Measurements from ENCODE around the gene SLC44A1.

Gene SLC44A1

GRCh38 chr9:105295201-105295550 is 50.7 kb downstream of the SLC44A1 start:
- H2BK120ac ChIP-seq (ENCODE audit: low read depth, low read length): no peak overlapping the region
- no peak overlapping the region for H3K4ac ChIP-seq (ENCODE audit: low read depth in 1 of 2, low read length in 2 of 2)
- H2BK15ac ChIP-seq (ENCODE audit: low read depth, poor library complexity, severe bottlenecking): no peak overlapping the region
- no peaks in the 10 kb centered on the region for H3K9me3 ChIP-seq (ENCODE audit: control insufficient read depth, low read length)
- no peak overlapping the region for H3K18ac ChIP-seq (ENCODE audit: low read depth in 1 of 2, low read length in 2 of 2)
- peaks cover 6% of the 10 kb centered on the region for H3K79me1 ChIP-seq (replicated peaks; ENCODE audit: low read length, poor library complexity, severe bottlenecking)
- peaks cover 0 to 5% of the 10 kb centered on the region in 2 experiments for H3K36me3 ChIP-seq (ENCODE audit: control insufficient read depth in 1 of 2, insufficient read depth in 2 of 2, low read depth in 1 of 2, low read length in 2 of 2)
- 58% methylated on average over 1 of the region's 2 CpGs for WGBS
- H4K8ac ChIP-seq (ENCODE audit: low read length): no peak overlapping the region
- peak overlapping the region; percentile 44 for H3K9ac ChIP-seq (ENCODE audit: low read length)
- peak overlapping the region; percentile 45 for H3K27ac ChIP-seq (ENCODE audit: low read length, poor library complexity, severe bottlenecking)
- no peak for DNase-seq
- H3K4me3 ChIP-seq (ENCODE audit: insufficient read depth in 1 of 2, low read depth in 1 of 2, low read length in 2 of 2): no peak overlapping the region
- H3K27me3 ChIP-seq (ENCODE audit: control insufficient read depth in 1 of 2, insufficient read depth in 1 of 2, low read length in 2 of 2): no peaks in the 10 kb centered on the region
- H3K14ac ChIP-seq (ENCODE audit: low read length in 2 of 2): no peak overlapping the region
- H3K4me1 ChIP-seq (ENCODE audit: control insufficient read depth, insufficient read depth, low read depth, low read length): peaks cover 6% of the 10 kb centered on the region
- no peak overlapping the region for H3K4me2 ChIP-seq (ENCODE audit: low read length, poor library complexity, severe bottlenecking)
- no peak overlapping the region for H2BK5ac ChIP-seq (ENCODE audit: low read depth, low read length, poor library complexity, severe bottlenecking)
- no peak overlapping the region for H2BK12ac ChIP-seq (ENCODE audit: low read length in 2 of 2)
- no peak overlapping the region for H4K91ac ChIP-seq (ENCODE audit: low read length)
- no peak overlapping the region for H2AFZ ChIP-seq (ENCODE audit: low read depth, low read length)
- no peak overlapping the region for H3K23ac ChIP-seq (ENCODE audit: low read length in 2 of 2)
- no peak overlapping the region for H2AK5ac ChIP-seq (ENCODE audit: low read length, severe bottlenecking)

- peak overlapping the region; percentile 37 for H2BK120ac ChIP-seq (ENCODE audit: low read depth, low read length)
- peaks cover 8% of the 10 kb centered on the region for H3K79me1 ChIP-seq (replicated peaks; ENCODE audit: low read length, poor library complexity, severe bottlenecking)
- H3K4me1 ChIP-seq (ENCODE audit: control insufficient read depth, insufficient read depth, low read depth, low read length): peaks cover 6% of the 10 kb centered on the region
- H3K4ac ChIP-seq (ENCODE audit: low read depth in 1 of 2, low read length in 2 of 2): no peak overlapping the region
- peak; percentile 29 for DNase-seq
- H3K4me2 ChIP-seq (ENCODE audit: low read length, poor library complexity, severe bottlenecking): no peak overlapping the region
- no peak overlapping the region for H3K4me3 ChIP-seq (ENCODE audit: insufficient read depth in 1 of 2, low read depth in 1 of 2, low read length in 2 of 2)
- no peak overlapping the region for H2BK5ac ChIP-seq (ENCODE audit: low read depth, low read length, poor library complexity, severe bottlenecking)
- H3K36me3 ChIP-seq (ENCODE audit: control insufficient read depth in 1 of 2, insufficient read depth in 2 of 2, low read depth in 1 of 2, low read length in 2 of 2): peaks cover 0 to 13% of the 10 kb centered on the region in 2 experiments
- H3K9ac ChIP-seq (ENCODE audit: low read length): peak overlapping the region; percentile 82
- peak overlapping the region; percentile 11 for H3K27ac ChIP-seq (ENCODE audit: low read length, poor library complexity, severe bottlenecking)
- no peak overlapping the region for H2AFZ ChIP-seq (ENCODE audit: low read depth, low read length)
- no peak overlapping the region for H2BK15ac ChIP-seq (ENCODE audit: low read depth, poor library complexity, severe bottlenecking)
- WGBS: 74% methylated on average over 4 of the region's 4 CpGs
- H3K23ac ChIP-seq (ENCODE audit: low read length in 2 of 2): no peak overlapping the region
- H3K9me3 ChIP-seq (ENCODE audit: control insufficient read depth, low read length): no peaks in the 10 kb centered on the region
- H3K18ac ChIP-seq (ENCODE audit: low read depth in 1 of 2, low read length in 2 of 2): no peak overlapping the region
- no peak overlapping the region for H4K8ac ChIP-seq (ENCODE audit: low read length)
- H3K27me3 ChIP-seq (ENCODE audit: control insufficient read depth in 1 of 2, insufficient read depth in 1 of 2, low read length in 2 of 2): no peaks in the 10 kb centered on the region
- no peak overlapping the region for H3K14ac ChIP-seq (ENCODE audit: low read length in 2 of 2)
- H4K91ac ChIP-seq (ENCODE audit: low read length): no peak overlapping the region
- peak overlapping the region; percentile 94 for H2AK5ac ChIP-seq (ENCODE audit: low read length, severe bottlenecking)
- H2BK12ac ChIP-seq (ENCODE audit: low read length in 2 of 2): peak overlapping the region in 1 of 2 experiments; percentile 68
Observed at GRCh38 chr9:105295986-105296385, 51.5 kb downstream of the SLC44A1 start.

- Histone ChIP-seq H2AK5ac (ENCODE audit: low read length, severe bottlenecking) (no peak overlapping the region), H3K4me1 (ENCODE audit: control insufficient read depth, insufficient read depth, low read depth, low read length) (peaks cover 6% of the 10 kb centered on the region), H3K9ac (ENCODE audit: low read length) (peak overlapping the region; percentile 82), H2BK15ac (ENCODE audit: low read depth, poor library complexity, severe bottlenecking) (no peak overlapping the region), H4K91ac (ENCODE audit: low read length) (no peak overlapping the region), H3K4me3 (ENCODE audit: insufficient read depth in 1 of 2, low read depth in 1 of 2, low read length in 2 of 2) (no peak overlapping the region), H4K8ac (ENCODE audit: low read length) (no peak overlapping the region), H2BK5ac (ENCODE audit: low read depth, low read length, poor library complexity, severe bottlenecking) (no peak overlapping the region), H3K14ac (ENCODE audit: low read length in 2 of 2) (no peak overlapping the region), H3K23ac (ENCODE audit: low read length in 2 of 2) (no peak overlapping the region), H3K4ac (ENCODE audit: low read depth in 1 of 2, low read length in 2 of 2) (no peak overlapping the region), H2AFZ (ENCODE audit: low read depth, low read length) (no peak overlapping the region), H3K27me3 (ENCODE audit: control insufficient read depth in 1 of 2, insufficient read depth in 1 of 2, low read length in 2 of 2) (no peaks in the 10 kb centered on the region), H3K36me3 (ENCODE audit: control insufficient read depth in 1 of 2, insufficient read depth in 2 of 2, low read depth in 1 of 2, low read length in 2 of 2) (peaks cover 0 to 18% of the 10 kb centered on the region in 2 experiments), H3K4me2 (ENCODE audit: low read length, poor library complexity, severe bottlenecking) (no peak overlapping the region), H3K79me1 (replicated peaks; ENCODE audit: low read length, poor library complexity, severe bottlenecking) (peaks cover 8% of the 10 kb centered on the region), H3K18ac (ENCODE audit: low read depth in 1 of 2, low read length in 2 of 2) (no peak overlapping the region), H2BK12ac (ENCODE audit: low read length in 2 of 2) (no peak overlapping the region), H2BK120ac (ENCODE audit: low read depth, low read length) (no peak overlapping the region), H3K27ac (ENCODE audit: low read length, poor library complexity, severe bottlenecking) (peak overlapping the region; percentile 75), H3K9me3 (ENCODE audit: control insufficient read depth, low read length) (no peaks in the 10 kb centered on the region)
- no CpG with 5 or more reads among the region's 1 CpG for WGBS
- DNase-seq: no peak
Observed at GRCh38 chr9:105296445-105296844, 52.0 kb downstream of the SLC44A1 start.

GRCh38 chr9:105296877-105297287 is 52.4 kb downstream of the SLC44A1 start:
- H4K8ac ChIP-seq (ENCODE audit: low read length): no peak overlapping the region

More at GRCh38 chr9:105296877-105297287, 52.4 kb downstream of the SLC44A1 start:
- H3K14ac ChIP-seq (ENCODE audit: low read length in 2 of 2): no peak overlapping the region
- no peak overlapping the region for H2BK120ac ChIP-seq (ENCODE audit: low read depth, low read length)
- no peak overlapping the region for H2BK12ac ChIP-seq (ENCODE audit: low read length in 2 of 2)
- WGBS: 100% methylated on average over 1 of the region's 2 CpGs
- peak overlapping the region; percentile 82 for H3K9ac ChIP-seq (ENCODE audit: low read length)
- H3K18ac ChIP-seq (ENCODE audit: low read depth in 1 of 2, low read length in 2 of 2): no peak overlapping the region
- H3K23ac ChIP-seq (ENCODE audit: low read length in 2 of 2): no peak overlapping the region
- H3K27ac ChIP-seq (ENCODE audit: low read length, poor library complexity, severe bottlenecking): peak overlapping the region; percentile 75
- H3K27me3 ChIP-seq (ENCODE audit: control insufficient read depth in 1 of 2, insufficient read depth in 1 of 2, low read length in 2 of 2): no peaks in the 10 kb centered on the region
- H3K36me3 ChIP-seq (ENCODE audit: control insufficient read depth in 1 of 2, insufficient read depth in 2 of 2, low read depth in 1 of 2, low read length in 2 of 2): peaks cover 0 to 20% of the 10 kb centered on the region in 2 experiments
- peak overlapping the region; percentile 37 for H2BK5ac ChIP-seq (ENCODE audit: low read depth, low read length, poor library complexity, severe bottlenecking)
- DNase-seq: peak; percentile 98
- no peak overlapping the region for H3K4me3 ChIP-seq (ENCODE audit: insufficient read depth in 1 of 2, low read depth in 1 of 2, low read length in 2 of 2)
- H4K91ac ChIP-seq (ENCODE audit: low read length): no peak overlapping the region
- H2AFZ ChIP-seq (ENCODE audit: low read depth, low read length): no peak overlapping the region
- H2AK5ac ChIP-seq (ENCODE audit: low read length, severe bottlenecking): no peak overlapping the region
- H3K4me2 ChIP-seq (ENCODE audit: low read length, poor library complexity, severe bottlenecking): no peak overlapping the region
- no peaks in the 10 kb centered on the region for H3K9me3 ChIP-seq (ENCODE audit: control insufficient read depth, low read length)
- H2BK15ac ChIP-seq (ENCODE audit: low read depth, poor library complexity, severe bottlenecking): no peak overlapping the region
- peaks cover 7% of the 10 kb centered on the region for H3K79me1 ChIP-seq (replicated peaks; ENCODE audit: low read length, poor library complexity, severe bottlenecking)
- no peak overlapping the region for H3K4ac ChIP-seq (ENCODE audit: low read depth in 1 of 2, low read length in 2 of 2)
- H3K4me1 ChIP-seq (ENCODE audit: control insufficient read depth, insufficient read depth, low read depth, low read length): peaks cover 6% of the 10 kb centered on the region

Measured in mesenchymal stem cell (in vitro differentiated cells and primary cell).